ENCODE results near the gene COL5A1.

Gene COL5A1

GRCh38 chr9:134626571-134627416 is 14.8 kb upstream of the COL5A1 start:
- DNase-seq = no peak

DNA sequence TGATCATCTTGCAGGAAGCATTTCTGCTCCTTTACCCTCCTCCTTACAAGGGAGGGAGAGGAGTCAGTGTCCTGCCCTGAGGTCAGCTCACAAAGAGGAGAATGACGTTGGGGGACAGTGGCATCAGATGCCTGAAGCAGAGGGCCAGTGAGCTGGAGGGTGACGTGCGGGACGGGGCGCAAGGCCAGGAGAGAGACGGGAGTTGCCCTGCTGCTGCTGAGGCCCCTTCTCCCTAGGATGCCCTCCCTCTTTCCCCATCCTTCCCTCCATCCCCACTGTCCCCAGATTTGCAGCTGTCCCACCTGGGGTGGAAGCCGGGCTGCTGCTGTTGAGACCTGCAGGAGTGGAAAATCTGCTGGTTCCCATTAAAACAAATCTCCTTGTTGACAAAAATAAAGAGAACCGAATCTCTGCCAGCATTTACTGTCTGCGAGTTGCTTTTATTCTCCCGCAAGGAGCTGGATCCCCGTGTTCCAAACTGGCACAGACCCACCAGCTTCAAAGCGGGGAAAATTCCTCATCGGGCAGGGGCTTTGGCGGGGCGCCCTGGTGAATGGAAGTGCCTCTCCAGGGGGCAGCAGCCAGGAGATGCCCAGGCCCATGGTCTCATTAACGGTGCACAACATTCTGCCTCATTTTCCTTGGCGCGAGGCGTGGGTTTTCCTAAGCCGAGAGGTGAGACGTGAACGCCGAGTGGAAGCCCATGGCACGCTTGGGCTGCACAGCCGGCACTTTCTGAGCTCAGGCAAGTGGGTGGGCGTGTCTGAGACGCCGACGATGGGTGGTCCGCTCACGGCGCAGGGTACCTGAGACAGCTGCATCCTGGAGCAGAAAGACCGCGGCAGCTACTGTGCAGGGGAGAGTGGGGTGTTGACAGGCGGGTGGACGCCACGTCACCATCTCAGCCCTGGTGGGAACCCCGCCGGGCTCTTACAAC is 13.9 kb upstream of the COL5A1 start:
- no peak for DNase-seq

DNA sequence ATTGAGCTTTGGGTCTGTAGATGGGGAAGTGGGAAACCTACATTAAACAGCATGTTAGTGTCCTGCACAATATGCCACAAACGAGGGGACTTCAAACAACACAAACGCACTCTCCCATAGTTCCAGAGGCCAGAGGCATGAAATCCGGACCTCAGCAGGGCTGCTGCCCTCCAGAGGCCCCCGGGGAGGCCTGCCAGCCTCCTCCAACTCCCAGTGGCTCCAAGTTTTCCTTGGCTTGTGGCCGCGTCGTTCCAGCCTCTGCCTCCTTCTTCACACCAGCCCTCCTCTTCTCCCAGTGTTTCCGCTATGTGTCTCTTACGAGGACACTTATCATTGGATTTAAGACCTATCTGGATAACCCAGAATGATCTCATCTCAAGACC is 13.3 kb upstream of the COL5A1 start:
- DNase-seq = no peak

DNA sequence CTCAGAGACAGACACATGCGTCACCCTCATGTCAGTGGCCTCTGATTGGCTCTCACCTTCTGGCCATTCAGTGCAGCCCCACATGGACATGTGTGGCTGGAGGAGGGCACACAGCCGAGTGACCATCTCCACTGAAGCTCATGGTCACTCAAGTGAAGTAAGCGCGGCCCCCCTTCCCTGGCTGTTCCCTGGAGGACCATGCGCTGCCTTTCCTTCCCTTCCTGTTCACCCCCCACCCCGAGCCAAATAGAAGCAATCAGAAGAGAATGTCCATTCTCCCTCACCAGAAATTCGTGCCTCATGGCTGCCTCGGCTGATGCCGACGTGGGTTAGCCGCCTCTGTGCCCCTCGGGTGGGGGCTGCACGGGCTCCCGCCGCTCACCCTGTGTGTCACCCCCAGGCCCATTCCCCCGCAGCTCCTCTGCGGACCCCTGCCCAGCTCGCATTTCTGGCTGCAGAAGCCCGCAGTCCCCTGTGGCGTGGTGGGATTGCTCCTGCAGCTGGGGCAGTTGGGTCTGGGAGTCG is 12.5 kb upstream of the COL5A1 start:
- no peak for DNase-seq

DNA sequence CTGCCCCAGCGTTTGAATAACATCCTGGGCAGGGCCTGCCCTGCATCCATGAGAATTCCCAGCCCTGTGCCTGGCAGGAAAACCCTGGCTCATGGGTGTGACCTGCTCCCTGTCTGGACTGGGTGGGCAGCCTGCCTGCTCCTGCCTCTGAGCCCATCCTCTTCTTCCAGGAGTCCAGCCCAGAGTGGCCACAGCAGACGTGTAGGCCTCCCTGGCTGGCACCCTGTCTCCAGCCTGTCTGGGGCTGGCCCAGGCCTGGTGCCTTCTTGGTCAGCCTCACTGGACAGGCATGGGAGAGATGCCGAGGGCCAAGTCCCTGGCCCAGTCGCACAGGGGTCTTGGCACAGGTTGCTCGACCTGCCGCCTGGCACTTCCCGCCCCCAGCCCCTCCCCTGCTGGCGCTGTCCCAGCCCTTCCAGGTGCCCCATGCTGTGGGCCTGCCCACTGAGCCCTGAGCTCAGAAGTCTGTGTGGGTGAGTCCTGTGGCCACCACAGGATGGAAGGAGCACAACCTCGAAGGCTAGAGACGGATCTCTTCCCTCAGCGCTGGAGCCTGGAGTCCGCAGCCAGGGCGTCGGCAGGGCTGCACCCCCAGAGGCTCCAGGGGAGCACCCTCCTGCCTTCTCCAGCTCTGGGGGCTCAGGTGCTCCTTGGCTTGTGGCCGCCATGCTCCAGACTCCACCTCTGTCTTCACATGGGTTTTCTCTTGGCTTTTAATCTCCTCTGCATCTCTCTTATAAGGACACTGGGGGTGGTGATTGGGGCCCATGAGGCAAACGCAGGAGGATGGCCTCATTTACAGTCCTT is 11.8 kb upstream of the COL5A1 start:
- DNase-seq = no peak

DNA sequence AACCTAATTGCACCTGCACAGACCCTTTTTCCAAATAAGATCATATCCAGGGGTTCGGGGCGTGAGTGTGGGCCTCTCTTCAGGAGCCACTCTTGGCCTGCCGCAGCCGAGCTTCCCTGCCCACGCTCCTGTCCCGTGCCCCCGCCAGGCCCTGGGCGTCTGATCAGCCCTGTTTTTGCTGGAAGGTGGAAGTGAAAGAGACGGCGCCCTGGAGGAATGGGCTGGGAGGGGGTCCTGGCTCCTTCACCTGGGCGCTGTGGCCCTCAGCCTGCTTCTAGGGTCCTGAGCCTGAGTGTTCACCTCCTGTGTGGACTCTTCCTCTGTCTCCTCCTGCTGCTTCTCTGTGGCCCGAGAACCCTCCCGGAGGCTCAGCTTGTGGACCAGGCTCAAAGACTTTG is 11.2 kb upstream of the COL5A1 start:
- no peak for DNase-seq

DNA sequence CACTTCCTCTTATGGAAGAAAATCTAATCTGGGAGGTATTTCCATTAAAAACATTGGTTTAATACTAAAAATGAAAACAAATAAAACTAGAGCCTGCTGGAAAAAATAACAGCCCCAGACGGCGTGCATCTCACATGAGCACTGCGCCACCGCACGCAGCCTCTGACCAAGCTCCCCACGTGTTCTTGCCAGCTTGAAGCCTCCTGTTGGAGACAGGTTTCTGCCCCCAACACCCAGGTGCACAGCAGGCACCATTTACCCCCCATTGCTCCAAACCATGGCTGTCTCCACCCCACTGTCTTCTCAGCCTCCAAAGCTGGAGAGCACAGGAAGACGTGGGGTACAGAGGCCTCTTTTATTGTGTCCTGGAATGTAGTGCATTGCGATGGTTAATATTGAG is 10.7 kb upstream of the COL5A1 start:
- DNase-seq = no peak

GRCh38 chr9:134631881-134632280 is 9.7 kb upstream of the COL5A1 start:
- no peak for DNase-seq

- no peak for DNase-seq
Observed at GRCh38 chr9:134632329-134632728, 9.3 kb upstream of the COL5A1 start.

- no peak for DNase-seq
Observed at GRCh38 chr9:134633362-134634142, 8.1 kb upstream of the COL5A1 start.

DNA sequence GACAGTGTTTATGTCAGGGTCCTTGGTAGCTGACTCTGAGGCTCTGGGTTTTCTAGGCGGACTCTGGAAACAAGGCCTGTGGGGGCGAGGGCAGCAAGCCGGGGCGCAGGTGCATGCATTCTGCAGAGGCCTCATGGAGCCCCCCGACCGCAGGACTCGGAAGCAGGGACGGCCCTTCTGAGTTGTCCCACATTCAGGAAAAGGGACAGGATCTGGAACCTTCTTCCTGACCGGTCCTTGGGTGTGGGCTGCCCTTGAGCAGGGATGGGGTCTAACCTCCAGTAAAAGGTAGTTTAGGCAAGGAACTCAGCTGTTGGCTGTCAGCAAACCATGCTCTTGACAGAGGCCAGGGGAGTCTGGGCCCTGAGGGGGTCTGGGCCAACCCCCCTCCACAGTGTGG is 7.4 kb upstream of the COL5A1 start:
- DNase-seq = no peak

DNA sequence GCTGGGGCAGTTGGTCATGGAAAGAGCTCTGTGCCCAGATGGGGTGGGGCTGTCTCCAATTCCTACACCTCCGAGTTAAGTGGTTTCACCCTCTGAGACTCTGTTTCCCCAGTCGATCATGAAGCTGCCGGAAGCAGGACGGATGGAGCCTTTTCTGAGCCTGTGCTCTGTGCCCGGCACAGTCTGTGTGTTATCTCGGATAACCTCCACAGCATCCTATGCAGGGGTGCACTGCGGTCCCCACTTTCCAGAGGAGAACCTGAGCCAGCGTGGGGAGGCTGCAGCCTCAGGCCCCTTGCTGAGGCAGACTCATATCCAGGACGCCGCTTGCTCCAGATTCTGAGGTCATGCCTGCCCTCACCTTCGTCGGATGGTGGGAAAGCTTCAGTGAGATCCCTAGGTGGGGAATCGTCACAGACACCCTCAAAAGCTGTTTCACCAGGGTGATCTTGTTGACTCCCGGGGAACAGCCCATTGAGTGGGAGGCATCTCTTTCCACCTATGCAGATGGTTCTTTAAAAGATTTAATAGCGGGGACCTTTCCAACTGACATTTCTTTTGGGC is 6.9 kb upstream of the COL5A1 start:
- no peak for DNase-seq

GRCh38 chr9:134635351-134636148 is 6.1 kb upstream of the COL5A1 start:
- no peak for DNase-seq

GRCh38 chr9:134636149-134636507 is 5.5 kb upstream of the COL5A1 start:
- no peak for DNase-seq

GRCh38 chr9:134637241-134637640 is 4.4 kb upstream of the COL5A1 start:
- DNase-seq = no peak

DNA sequence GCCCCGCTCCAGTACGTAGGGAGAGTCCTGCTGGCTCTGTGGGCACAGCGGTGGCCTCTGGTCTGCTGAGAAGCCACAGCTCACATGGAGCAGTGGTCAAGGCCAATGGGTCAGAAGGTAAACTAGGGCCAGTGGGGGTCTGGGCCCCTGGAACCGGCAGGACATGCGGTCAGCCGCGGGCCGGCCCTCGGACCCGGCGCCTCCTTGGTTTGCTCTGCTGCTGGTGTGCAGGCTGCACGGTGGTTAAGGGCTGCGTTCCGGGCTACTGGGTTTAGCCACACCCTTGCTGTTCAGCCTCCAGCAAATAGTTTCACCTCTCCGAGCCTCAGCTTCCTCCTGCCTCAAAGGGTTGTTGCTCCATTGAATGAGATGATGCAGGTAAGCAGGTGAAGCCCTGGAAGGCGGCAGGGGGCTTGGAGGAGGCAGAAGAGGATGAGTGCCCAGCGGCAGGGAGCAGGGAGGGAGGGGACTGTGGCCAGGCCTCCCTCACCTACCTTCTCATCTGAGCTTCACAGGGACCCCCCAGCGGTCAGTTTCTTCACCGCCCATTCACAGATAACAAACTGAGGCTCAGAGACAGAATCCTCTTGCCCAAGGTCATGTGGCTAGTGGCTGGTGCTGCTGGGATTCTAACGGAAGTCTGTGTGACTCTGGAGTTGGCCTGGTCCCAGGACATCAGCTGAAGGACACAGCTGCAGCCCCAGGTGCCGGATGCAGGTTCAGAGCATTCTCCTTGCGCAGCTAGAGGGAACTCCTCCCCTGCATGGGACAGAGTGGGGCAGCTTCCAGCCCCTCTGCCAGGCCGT is 3.7 kb upstream of the COL5A1 start:
- DNase-seq = no peak

DNA sequence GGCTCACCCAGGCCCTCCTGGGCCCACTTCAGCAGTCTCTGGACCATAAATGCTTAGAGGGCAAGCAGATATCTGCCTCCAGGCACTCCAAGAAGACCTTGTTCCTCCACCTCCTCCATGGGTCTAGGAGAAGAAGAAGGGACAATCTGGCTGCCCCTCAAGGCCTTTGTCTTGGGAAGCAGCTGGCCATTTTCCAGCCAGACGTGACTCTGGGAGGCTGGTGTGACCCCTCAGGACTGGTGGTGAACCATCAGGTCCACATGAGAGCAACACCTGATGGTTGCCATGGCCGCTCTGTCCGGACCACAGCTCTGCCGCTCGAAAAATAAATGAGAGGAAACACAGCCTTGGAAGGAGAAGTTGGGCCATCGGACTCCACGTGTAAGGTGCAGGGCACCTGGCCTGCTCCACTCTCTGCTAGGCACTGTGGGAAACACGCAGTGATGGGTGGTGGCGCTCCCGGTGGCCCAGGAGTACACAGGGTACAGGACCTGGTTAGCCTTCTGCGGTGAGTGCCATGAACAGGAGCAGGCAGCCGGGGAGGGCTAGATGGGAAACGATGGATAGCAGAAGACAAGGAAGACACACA is 3.0 kb upstream of the COL5A1 start:
- no peak for DNase-seq

- DNase-seq = no peak
Observed at GRCh38 chr9:134639994-134640393, 1.6 kb upstream of the COL5A1 start.

GRCh38 chr9:134640506-134641172 is 964 bp upstream of the COL5A1 start:
- DNase-seq = no peak
